Keratinocyte (primary cell): ENCODE measurements around the gene MRPL48. TPM values are rescaled to one million over a fixed set of nuclear protein-coding genes. Genes with fewer than 3 reads are reported as not detected.

Experiments
- DNase-seq: peaks from one replicate; pipeline ENCODE4 v3.0.0-alpha.2; 2011; ENCODE audit warnings: low read depth, missing footprints, low spot score
- FAIRE-seq: peaks from 2 replicates; lab custom pipeline; 2011; peaks lifted over from hg19 to GRCh38; lab: Jason Lieb, UNC
- H2AFZ ChIP-seq: 2 replicates; pipeline ENCODE4 v1.6.0; 2012; ENCODE audit warnings: low read length, control low read depth, inconsistent platforms; ENCODE audit not compliant: control insufficient read depth
- H3K27ac ChIP-seq: 2 replicates; pipeline ENCODE4 v1.5.1; 2011; ENCODE audit warnings: low read length; ENCODE audit not compliant: control insufficient read depth, insufficient read depth
- H3K27me3 ChIP-seq: 3 replicates; pipeline ENCODE4 v1.6.0; 2011; ENCODE audit warnings: low read length; ENCODE audit not compliant: control insufficient read depth, insufficient read depth; ENCODE audit errors: extremely low read depth
- H3K36me3 ChIP-seq, 2 experiments: 2 replicates in 1 of 2; 3 replicates in 1 of 2; pipeline ENCODE4 v1.5.1; 2011; ENCODE audit warnings: low read length in 2 of 2, mild to moderate bottlenecking in 1 of 2; ENCODE audit not compliant: control insufficient read depth in 2 of 2, insufficient read depth in 2 of 2; ENCODE audit errors: extremely low read depth in 1 of 2
- H3K4me1 ChIP-seq: 3 replicates; pipeline ENCODE4 v1.5.1; 2011; ENCODE audit warnings: low read length; ENCODE audit not compliant: control insufficient read depth, insufficient read depth; ENCODE audit errors: extremely low read depth
- H3K4me2 ChIP-seq: 3 replicates; pipeline ENCODE4 v1.6.0; 2011; ENCODE audit warnings: low read depth, low read length; ENCODE audit not compliant: control insufficient read depth, insufficient read depth; ENCODE audit errors: extremely low read depth
- H3K4me3 ChIP-seq, 3 experiments: fragments of 200-600 bp in 1 of 3; sonication (generic) in 1 of 3; 2 replicates in 2 of 3; 3 replicates in 1 of 3; pipeline ENCODE4 v1.5.1; 2011 to 2016; ENCODE audit warnings: low read length in 3 of 3, mild to moderate bottlenecking in 3 of 3, control low read depth in 2 of 3, inconsistent platforms in 1 of 3, low read depth in 1 of 3, mixed read lengths in 1 of 3, mixed run types in 1 of 3, moderate library complexity in 1 of 3; ENCODE audit not compliant: control insufficient read depth in 2 of 3, insufficient read depth in 2 of 3; ENCODE audit errors: extremely low read depth in 1 of 3
- H3K79me2 ChIP-seq: 2 replicates; pipeline ENCODE4 v1.6.0; 2012; ENCODE audit warnings: low read length; ENCODE audit not compliant: control insufficient read depth, insufficient read depth
- H3K9ac ChIP-seq: 3 replicates; pipeline ENCODE4 v1.6.0; 2011; ENCODE audit warnings: low read length; ENCODE audit not compliant: control insufficient read depth, insufficient read depth; ENCODE audit errors: extremely low read depth
- H3K9me1 ChIP-seq: 3 replicates; pipeline ENCODE4 v1.6.0; 2011; ENCODE audit warnings: low read length; ENCODE audit not compliant: control insufficient read depth, insufficient read depth; ENCODE audit errors: extremely low read depth
- H3K9me3 ChIP-seq: 2 replicates; pipeline ENCODE4 v1.5.1; 2012; ENCODE audit warnings: low read depth, low read length; ENCODE audit not compliant: control insufficient read depth
- H4K20me1 ChIP-seq: 3 replicates; pipeline ENCODE4 v1.6.0; 2011; ENCODE audit warnings: low read length; ENCODE audit not compliant: control insufficient read depth, insufficient read depth; ENCODE audit errors: extremely low read depth
- CTCF ChIP-seq, 3 experiments: IDR thresholded peaks in 1 of 3; conservative IDR thresholded peaks in 1 of 3; optimal IDR thresholded peaks in 1 of 3; 2 replicates in 2 of 3; 3 replicates in 1 of 3; pipeline versions ENCODE3 to v1.5.1; 2011; ENCODE audit warnings: low read length in 3 of 3, mild to moderate bottlenecking in 3 of 3, moderate library complexity in 2 of 3, control low read depth in 1 of 3, inconsistent platforms in 1 of 3; ENCODE audit not compliant: insufficient read depth in 2 of 3; ENCODE audit errors: extremely low read depth in 1 of 3
- EZH2 ChIP-seq: IDR thresholded peaks from one replicate; pipeline ENCODE4 v1.6.1; 2012; ENCODE audit warnings: inconsistent platforms, mild to moderate bottlenecking, low read length, moderate library complexity
- dilution Hi-C: fragments of 300-500 bp; cut with MboI; formaldehyde crosslinking; loops from one replicate; pipeline ENCODE4 v1.7.0; 2020; ENCODE audit warnings: low sequenced_read_pairs; ENCODE audit not compliant: extremely low pct_ligation_motif_present
- polyA plus RNA-seq, 5 experiments: library from polyadenylated mRNA; depleted of rRNA in 3 of 5; stranded (reverse) in 3 of 5; stranded (forward) in 1 of 5; unstranded in 1 of 5; fragments of >200 nt; gene quantifications; 1 replicate in 1 of 5; 2 replicates in 3 of 5; 3 replicates in 1 of 5; pipeline versions ENCODE4 v1.2.1 to v1.2.3, GENCODE V29; 2011 to 2012; ENCODE audit warnings: missing spikeins in 2 of 5, low read depth in 1 of 5, low replicate concordance in 1 of 5

Gene MRPL48
- polyA plus RNA-seq, 1 donor (not counting 4 experiments of a cell fraction or from before 2014, with no cell fraction given) = 72.2 TPM

- H3K27ac ChIP-seq = peak overlapping the region; percentile 39
- peaks cover 0 to 3% of the 10 kb centered on the region in 2 experiments for H3K36me3 ChIP-seq
- no peak overlapping the region for H3K4me2 ChIP-seq
- no peaks in the 10 kb centered on the region for H3K9me1 ChIP-seq
- H2AFZ ChIP-seq = no peak overlapping the region
- no peaks in the 10 kb centered on the region for H3K27me3 ChIP-seq
- no peaks in the 10 kb centered on the region for H4K20me1 ChIP-seq
- dilution Hi-C loops = no loop called here
- no peaks in the 10 kb centered on the region for H3K9me3 ChIP-seq
- no peaks in the 10 kb centered on the region for H3K79me2 ChIP-seq
- FAIRE-seq (no peak), DNase-seq (peak; percentile 45)
- no peak overlapping the region for H3K4me3 ChIP-seq
- peaks cover 12% of the 10 kb centered on the region for H3K4me1 ChIP-seq
- TF ChIP-seq EZH2 = no peak
- no peak for TF ChIP-seq CTCF (optimal IDR thresholded peaks at IDR 0.05 in 1 of 3, IDR thresholded peaks at IDR 0.05 in 1 of 3, conservative IDR thresholded peaks at IDR 0.05 in 1 of 3; ENCODE audit: extremely low read depth in 1 of 3, insufficient read depth in 2 of 3, low read length in 3 of 3)
- H3K9ac ChIP-seq = no peak overlapping the region
Observed at GRCh38 chr11:73866586-73866996, 78.9 kb downstream of the MRPL48 start.

GRCh38 chr11:73869332-73869949, 81.8 kb downstream of the MRPL48 start:
- Histone ChIP-seq H2AFZ (no peak overlapping the region), H3K27ac (no peak overlapping the region), H3K4me2 (no peak overlapping the region), H3K9me1 (no peaks in the 10 kb centered on the region), H3K9ac (no peak overlapping the region), H3K36me3 (peaks cover 2 to 13% of the 10 kb centered on the region in 2 experiments), H3K79me2 (peaks cover 8% of the 10 kb centered on the region), H3K4me1 (peaks cover 12% of the 10 kb centered on the region), H4K20me1 (no peaks in the 10 kb centered on the region), H3K4me3 (no peak overlapping the region), H3K27me3 (no peaks in the 10 kb centered on the region), H3K9me3 (no peaks in the 10 kb centered on the region)
- dilution Hi-C loops = no loop called here
- FAIRE-seq (no peak), DNase-seq (no peak)
- TF ChIP-seq CTCF (optimal IDR thresholded peaks at IDR 0.05 in 1 of 3, IDR thresholded peaks at IDR 0.05 in 1 of 3, conservative IDR thresholded peaks at IDR 0.05 in 1 of 3; ENCODE audit: extremely low read depth in 1 of 3, insufficient read depth in 2 of 3, low read length in 3 of 3) (no peak), EZH2 (no peak)
